GF-D8 (cell line): ENCODE data around the gene IL3.
A peak's percentile ranks its signal among the peaks of the same experiment; 100 is the strongest.

Source experiments
- DNase-seq: peaks from one replicate; lab custom pipeline; 2025; lab: John Stamatoyannopoulos, UW

Gene IL3

DNA sequence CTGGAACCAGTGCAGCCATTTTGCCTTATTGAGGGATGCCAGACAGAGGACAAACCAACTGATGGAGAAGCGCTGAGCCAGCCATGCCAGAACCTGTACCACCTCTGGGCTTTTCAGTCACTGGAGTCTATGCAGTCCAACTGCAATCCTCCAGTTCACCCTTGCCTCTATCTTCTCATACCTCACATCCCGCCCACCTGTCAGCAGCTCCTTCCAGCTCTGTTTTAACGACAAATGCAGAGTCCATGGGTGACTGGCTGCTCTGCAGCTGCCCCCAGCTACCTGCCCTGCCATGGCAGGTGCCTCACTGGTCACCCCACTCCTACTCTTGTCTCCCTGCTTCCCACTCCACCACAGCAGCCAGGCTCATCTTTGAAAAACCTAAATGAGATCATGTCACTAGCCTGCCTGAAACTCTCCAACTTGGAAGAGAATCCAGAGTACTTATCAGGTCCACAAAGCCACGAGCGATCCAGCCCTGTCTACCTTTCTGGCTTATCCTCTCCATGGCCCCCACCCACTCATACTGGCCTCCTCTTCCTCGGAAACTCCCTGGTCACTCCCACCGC is 35.0 kb upstream of the IL3 start:
- DNase-seq = no peak

DNA sequence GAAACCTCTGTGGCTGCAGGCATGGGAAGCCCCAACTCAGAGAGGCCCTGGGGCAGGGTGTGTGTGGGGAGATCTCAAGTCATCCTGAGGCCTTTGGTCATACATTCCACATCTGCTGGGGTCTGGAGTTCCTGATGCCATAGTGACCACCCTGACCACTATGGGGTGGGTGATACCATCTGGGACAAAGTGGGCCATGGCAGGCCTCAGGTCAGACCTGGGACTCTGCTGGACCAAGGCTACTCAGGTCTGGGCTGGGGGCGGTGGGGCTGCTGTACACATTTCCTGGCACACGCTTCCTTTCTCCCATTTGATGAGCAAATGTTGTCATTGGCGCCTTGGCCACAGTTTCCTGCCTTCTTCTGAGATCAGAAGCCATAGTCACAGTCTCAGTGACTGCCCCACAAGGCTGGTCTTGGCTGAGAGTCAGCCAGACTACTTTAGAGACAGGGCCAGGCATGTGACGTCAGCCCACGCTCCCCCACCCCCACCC is 33.9 kb upstream of the IL3 start:
- DNase-seq = no peak

DNA sequence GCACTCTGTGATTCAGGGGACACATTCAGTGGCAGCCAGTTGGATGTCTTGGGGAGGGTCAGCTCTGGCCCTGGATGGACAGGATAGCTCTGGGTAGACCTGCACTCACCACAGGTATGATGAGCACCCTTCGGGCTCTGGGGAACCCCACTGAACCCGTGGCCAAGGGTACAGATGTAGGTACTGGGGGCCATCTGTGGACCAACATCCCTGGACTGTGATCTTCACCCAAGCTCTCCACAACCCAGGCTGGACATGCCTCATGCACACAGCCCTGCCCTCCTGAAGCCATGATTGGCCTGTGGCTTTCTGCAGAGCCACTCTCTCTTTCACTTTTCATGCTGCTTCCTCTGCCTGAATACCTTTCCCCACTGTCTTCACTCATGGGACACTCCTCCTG is 33.4 kb upstream of the IL3 start:
- no peak for DNase-seq

GRCh38 chr5:132029609-132030330 is 30.7 kb upstream of the IL3 start:
- no peak for DNase-seq

GRCh38 chr5:132030610-132031009 is 29.8 kb upstream of the IL3 start:
- no peak for DNase-seq

GRCh38 chr5:132032196-132032595 is 28.3 kb upstream of the IL3 start:
- no peak for DNase-seq

DNA sequence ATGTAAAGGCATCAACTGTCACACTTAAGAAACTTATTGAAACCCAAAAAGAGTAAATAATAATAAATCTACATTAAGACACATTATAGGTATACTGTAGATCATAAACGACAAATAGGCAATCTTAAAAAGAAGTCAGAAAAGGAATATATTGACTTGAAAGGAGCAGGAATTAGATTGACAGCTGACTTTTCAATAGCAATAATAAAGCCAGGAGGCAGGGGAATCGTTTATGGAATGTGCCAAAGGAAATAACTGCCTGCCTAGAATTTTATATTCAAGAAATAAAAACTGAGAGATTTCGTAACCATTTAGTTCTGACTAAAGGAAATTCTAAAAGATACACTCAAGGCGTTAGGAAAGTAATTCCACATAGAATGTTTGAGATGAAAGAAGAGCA is 27.3 kb upstream of the IL3 start:
- no peak for DNase-seq

- no peak for DNase-seq
These were observed 23.1 kb upstream of the IL3 start for GRCh38 chr5:132037353-132037752.

GRCh38 chr5:132044207-132044606 is 16.2 kb upstream of the IL3 start:
- no peak for DNase-seq

- DNase-seq = no peak
These were observed 13.6 kb upstream of the IL3 start for GRCh38 chr5:132046880-132047299.

DNA sequence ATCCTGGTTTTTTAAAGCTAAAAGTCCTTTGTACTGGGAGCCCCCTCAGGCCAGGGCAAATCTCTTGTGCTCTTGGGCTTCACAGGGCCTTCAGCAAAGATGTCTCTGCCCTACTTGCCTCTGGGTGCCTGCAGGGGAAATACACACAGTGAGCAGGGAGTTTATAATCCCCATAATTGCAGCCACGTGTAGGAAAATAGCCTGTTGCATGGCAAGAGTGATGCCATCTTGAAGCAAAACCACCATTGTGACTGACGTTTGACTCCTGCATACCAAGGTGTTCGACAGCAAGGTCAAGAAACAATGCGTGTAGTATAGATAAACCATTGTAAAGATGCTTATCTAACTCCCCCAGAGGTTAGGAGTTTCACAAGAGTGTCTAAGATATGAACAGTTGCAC is 11.4 kb upstream of the IL3 start:
- DNase-seq = peak; percentile 39

- DNase-seq = no peak
These were observed 10.9 kb upstream of the IL3 start for GRCh38 chr5:132049559-132049958.

GRCh38 chr5:132050136-132050535 is 10.3 kb upstream of the IL3 start:
- DNase-seq = peak; percentile 4

GRCh38 chr5:132050661-132051552 is 9.5 kb upstream of the IL3 start:
- no peak for DNase-seq

DNA sequence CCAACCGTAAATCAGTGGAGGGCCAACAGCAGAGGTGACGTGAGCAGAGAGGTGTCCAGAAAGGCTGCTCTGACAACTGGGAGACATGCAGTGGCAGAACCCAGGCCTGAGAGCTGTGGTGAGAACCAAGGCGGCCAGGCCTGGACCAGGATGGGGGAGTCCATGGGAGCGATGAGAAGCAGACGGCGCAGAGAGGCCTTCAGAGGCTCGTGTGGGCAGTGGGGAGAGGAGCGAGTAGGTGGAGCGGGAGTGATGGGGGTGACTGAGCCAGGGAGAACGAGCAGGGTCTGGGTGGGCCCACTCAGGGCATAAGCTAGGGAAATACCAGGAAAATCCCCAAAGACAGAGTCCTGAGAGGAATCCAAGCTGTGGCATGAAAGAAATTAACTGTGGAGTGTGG is 7.9 kb upstream of the IL3 start:
- no peak for DNase-seq

- DNase-seq = no peak
These were observed 7.0 kb upstream of the IL3 start for GRCh38 chr5:132053483-132053882.

DNA sequence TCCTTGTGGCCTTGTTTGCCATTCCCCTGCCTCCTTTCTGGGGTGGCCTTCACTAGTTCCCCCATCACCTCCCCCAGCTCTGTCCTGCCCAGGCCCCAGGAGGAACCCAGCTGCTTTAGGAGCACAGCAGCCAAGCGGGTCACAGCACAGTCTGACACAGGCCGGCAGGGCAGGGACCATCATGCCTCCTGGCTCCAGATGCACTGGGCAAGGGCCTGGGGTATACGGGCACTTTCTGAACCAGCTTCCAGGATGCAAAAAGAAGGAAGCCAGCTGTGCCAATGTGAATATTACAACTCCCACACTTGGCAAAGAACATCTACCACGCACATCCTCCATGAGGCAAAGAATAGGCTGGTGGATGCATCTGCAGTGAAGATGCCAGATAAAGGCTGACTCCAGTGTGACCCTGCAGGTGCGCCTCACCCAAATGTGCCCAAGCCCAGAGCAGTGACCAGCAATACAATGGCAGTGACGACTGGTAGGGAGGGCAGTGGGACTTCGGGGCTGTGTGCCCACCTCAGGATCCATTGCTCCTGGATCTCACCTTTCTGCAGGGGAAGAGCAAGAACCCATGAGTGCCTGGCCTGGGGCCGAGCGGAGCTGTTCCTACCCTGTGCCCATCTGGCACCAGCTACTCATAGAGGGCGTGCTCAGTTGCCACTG is 6.3 kb upstream of the IL3 start:
- DNase-seq = no peak

DNA sequence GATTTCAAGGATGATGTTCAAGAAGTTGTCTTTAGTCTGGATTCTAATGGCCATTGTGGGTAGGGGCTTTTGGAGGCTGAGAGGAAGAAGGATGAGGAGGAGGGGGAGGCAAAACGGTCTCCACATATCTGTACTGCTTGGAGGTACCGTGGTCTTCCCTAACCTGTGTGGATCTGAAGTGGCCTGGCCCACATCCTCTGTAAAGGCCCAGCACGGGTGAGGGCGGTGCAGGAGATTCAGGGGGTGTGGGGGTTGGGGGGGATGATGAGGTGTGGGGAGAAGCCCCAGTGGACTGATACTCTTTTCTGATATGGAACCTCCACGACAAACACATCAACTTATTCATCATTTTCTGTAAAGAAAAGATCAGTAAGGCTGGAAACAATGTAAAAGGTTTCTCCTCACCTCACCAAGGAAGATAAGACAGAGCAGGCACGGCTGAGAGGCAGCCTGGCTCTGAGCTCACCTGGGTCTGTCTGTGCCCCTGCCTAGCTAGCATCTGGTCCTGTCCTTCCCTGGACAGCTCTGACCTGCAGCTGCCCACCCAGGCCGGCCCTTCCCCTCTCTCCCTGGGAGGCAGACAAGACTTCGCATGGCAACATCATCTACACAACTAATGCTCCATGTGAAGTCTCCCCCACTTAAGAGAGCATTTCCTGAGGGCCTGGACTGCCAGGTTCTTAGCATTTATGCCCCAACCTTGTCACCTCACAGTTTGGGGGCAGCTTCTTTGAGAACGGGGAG is 5.6 kb upstream of the IL3 start:
- no peak for DNase-seq

DNA sequence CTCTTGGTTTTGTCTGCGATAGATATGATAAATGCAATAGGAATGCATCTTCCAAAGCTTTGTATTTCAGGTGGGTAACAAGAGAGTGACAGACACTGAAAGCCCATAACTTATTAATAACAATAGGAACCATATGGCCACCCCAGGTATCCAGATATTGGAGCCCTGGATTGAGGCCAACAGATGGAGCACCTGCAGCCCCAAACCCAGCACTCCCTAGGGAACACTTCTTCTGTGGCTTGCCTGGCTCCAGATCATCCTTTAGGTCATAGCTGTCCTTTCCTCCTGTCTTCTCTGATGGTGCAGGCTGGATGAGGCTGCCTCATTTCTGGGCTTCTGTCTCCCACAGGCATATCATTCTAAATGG is 5.0 kb upstream of the IL3 start:
- no peak for DNase-seq

DNA sequence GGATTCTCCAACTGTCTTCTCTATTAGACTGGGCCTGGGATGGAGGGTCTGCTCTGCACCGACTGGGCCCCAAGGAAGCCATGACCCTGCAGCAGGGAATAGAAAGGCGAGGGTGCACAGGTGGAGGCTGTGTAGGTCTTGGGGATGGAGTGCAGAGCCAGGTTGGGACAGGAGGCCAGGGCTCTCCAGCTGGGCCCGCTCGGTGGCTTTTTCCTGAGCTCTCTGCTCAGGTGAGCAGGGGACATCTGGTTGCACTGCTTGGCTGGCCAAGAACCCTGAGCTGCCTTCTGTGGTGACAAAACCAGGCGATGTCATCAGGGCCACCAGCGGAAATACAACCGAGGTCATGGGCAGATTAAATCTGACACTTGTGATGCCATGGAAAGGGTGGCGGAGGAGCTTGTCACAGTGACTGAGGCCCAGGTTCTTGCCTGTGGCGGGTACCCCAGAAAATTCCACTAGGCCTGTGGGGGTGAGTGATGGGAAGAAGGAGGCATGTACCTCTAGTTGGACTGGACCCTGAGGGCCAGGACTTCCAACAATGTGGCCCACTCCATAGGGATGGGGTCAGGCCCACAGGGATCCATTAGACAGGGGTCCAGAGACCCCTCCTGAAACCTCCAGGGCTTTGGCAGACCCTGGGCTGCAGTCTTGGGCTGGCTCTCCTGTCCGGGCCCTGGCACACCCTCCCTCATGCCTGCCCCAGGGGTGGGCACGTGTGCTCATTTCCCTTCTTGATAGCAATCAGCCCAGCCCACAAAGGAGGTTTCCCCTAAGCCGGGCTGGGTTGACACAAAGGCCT is 4.4 kb upstream of the IL3 start:
- peak; percentile 45 for DNase-seq
